B cell (primary cell): ENCODE data around the gene EVI5L. TPM values are rescaled to one million over a fixed set of nuclear protein-coding genes. Genes with fewer than 3 reads are reported as not detected.
A peak's percentile ranks its signal among the peaks of the same experiment; 100 is the strongest.

Source experiments
- ATAC-seq: fragments of 200-7000 bp; cut with Tn5 transposase; one replicate; pipeline ENCODE4 v1.10.0; 2021; ENCODE audit warnings: low read depth, mild to moderate bottlenecking, moderate number of reproducible peaks, moderate library complexity
- CTCF ChIA-PET: fragments of 350-600 bp; sonication (Branson Sonifier 250); formaldehyde crosslinking; loops from one replicate; lab custom pipeline; 2021; ENCODE audit warnings: antibody characterized with exemption, inconsistent platforms; lab: Charles Lee
- POLR2A ChIA-PET: fragments of 350-600 bp; sonication (Branson Sonifier 250); formaldehyde crosslinking; loops from one replicate; lab custom pipeline; 2021; ENCODE audit warnings: antibody characterized with exemption; lab: Charles Lee
- DNase-seq: peaks from one replicate; pipeline ENCODE4 v3.0.0; 2013
- H2AFZ ChIP-seq: 2 replicates; pipeline ENCODE4 v1.6.1; 2012; ENCODE audit warnings: mild to moderate bottlenecking, low read depth, low read length; ENCODE audit not compliant: insufficient read depth, poor library complexity, severe bottlenecking
- H3K27ac ChIP-seq, 2 donors: 1 replicate in 1 of 2; 2 replicates in 1 of 2; pipeline ENCODE4 v1.5.1; 2012 to 2013; ENCODE audit warnings: low read length in 2 of 2, mild to moderate bottlenecking in 2 of 2, moderate library complexity in 1 of 2
- H3K27me3 ChIP-seq, 4 experiments: fragments of 200-600 bp in 1 of 4; sonication (generic) in 1 of 4; replicated peaks in 1 of 4; 1 replicate in 2 of 4; 2 replicates in 2 of 4; pipeline versions ENCODE4 v1.6.1 to v1.7.0; 2013 to 2016; ENCODE audit warnings: low read length in 3 of 4, mild to moderate bottlenecking in 2 of 4, mixed read lengths in 1 of 4, moderate library complexity in 1 of 4; ENCODE audit not compliant: insufficient read depth in 4 of 4, control insufficient read depth in 3 of 4; ENCODE audit errors: control extremely low read depth in 1 of 4
- H3K36me3 ChIP-seq, 2 experiments: replicated peaks in 1 of 2; 1 replicate in 1 of 2; 2 replicates in 1 of 2; pipeline versions ENCODE4 v1.6.1 to v1.7.1; 2013; ENCODE audit warnings: low read length in 1 of 2; ENCODE audit not compliant: insufficient read depth in 2 of 2, control insufficient read depth in 1 of 2; ENCODE audit errors: control extremely low read depth in 1 of 2, extremely low read depth in 1 of 2
- H3K4me1 ChIP-seq, 2 donors: fragments of 200-600 bp in 1 of 2; sonication (generic) in 1 of 2; 1 replicate in 1 of 2; 2 replicates in 1 of 2; pipeline versions ENCODE4 v1.5.1 to v1.6.1; 2013 to 2017; ENCODE audit warnings: low read length in 2 of 2; ENCODE audit not compliant: control insufficient read depth in 2 of 2, insufficient read depth in 2 of 2
- H3K4me2 ChIP-seq: replicated peaks from 2 replicates; pipeline ENCODE3; 2012; ENCODE audit warnings: mild to moderate bottlenecking, low read depth, low read length; ENCODE audit not compliant: poor library complexity, severe bottlenecking
- H3K4me3 ChIP-seq, 5 experiments: fragments of 200-600 bp in 1 of 5; sonication (generic) in 1 of 5; 1 replicate in 3 of 5; 2 replicates in 2 of 5; pipeline versions ENCODE4 v1.5.1 to v1.7.0; 2011 to 2016; ENCODE audit warnings: low read length in 4 of 5, mild to moderate bottlenecking in 4 of 5, low read depth in 2 of 5, control low read depth in 1 of 5, moderate library complexity in 1 of 5; ENCODE audit not compliant: insufficient read depth in 1 of 5; ENCODE audit errors: control extremely low read depth in 1 of 5, extremely low read depth in 1 of 5
- H3K79me2 ChIP-seq: fragments of 200-600 bp; sonication (generic); one replicate; pipeline ENCODE4 v1.6.0; 2016; ENCODE audit warnings: low read length; ENCODE audit not compliant: control insufficient read depth, insufficient read depth
- H3K9ac ChIP-seq: fragments of 200-600 bp; sonication (generic); 2 replicates; pipeline ENCODE4 v1.6.1; 2017; ENCODE audit warnings: mild to moderate bottlenecking, low read length, moderate library complexity
- H3K9me3 ChIP-seq, 3 donors: one replicate each; pipeline versions ENCODE4 v1.6.1 to v1.7.1; 2013; ENCODE audit warnings: low read length in 2 of 3; ENCODE audit not compliant: control insufficient read depth in 2 of 3, insufficient read depth in 1 of 3; ENCODE audit errors: control extremely low read depth in 1 of 3
- H4K20me1 ChIP-seq: 2 replicates; pipeline ENCODE4 v1.6.0; 2012; ENCODE audit warnings: mild to moderate bottlenecking, low read length; ENCODE audit not compliant: insufficient read depth, control insufficient read depth, poor library complexity, severe bottlenecking
- H3K27ac Mint-ChIP-seq: one replicate; pipeline ENCODE4 v1.8.0; 2021; ENCODE audit warnings: mixed read lengths
- H3K27me3 Mint-ChIP-seq: one replicate; pipeline ENCODE4 v1.8.0; 2021; ENCODE audit warnings: mixed read lengths
- H3K4me1 Mint-ChIP-seq: one replicate; pipeline ENCODE4 v1.8.0; 2021; ENCODE audit warnings: mixed read lengths
- H3K4me3 Mint-ChIP-seq: one replicate; pipeline ENCODE4 v1.8.0; 2021; ENCODE audit warnings: mixed read lengths
- H3K9me3 Mint-ChIP-seq: one replicate; pipeline ENCODE4 v1.8.0; 2022; ENCODE audit warnings: mixed read lengths; ENCODE audit not compliant: insufficient read depth
- CTCF ChIP-seq: fragments of 200-600 bp; IDR thresholded peaks from one replicate; pipeline ENCODE4 v1.8.0; 2022; ENCODE audit warnings: antibody characterized with exemption, mild to moderate bottlenecking
- EZH2 ChIP-seq: IDR thresholded peaks from 2 replicates; pipeline ENCODE4 v1.6.1; 2012; ENCODE audit warnings: borderline replicate concordance, low read depth, mild to moderate bottlenecking, moderate library complexity, low read length; ENCODE audit not compliant: insufficient read depth, poor library complexity, severe bottlenecking
- WGBS: methylation state at CpG from one replicate; pipeline ENCODE4 v1.1.5; 2013; ENCODE audit warnings: missing lambda C conversion rate; ENCODE audit not compliant: insufficient coverage; 5-methylcytosine and 5-hydroxymethylcytosine counted together
- intact Hi-C: fragments of 100-400 bp; cut with micrococcal nuclease; formaldehyde crosslinking; loops from one replicate; pipeline ENCODE4 v1.10.0; 2022
- polyA plus RNA-seq: library from polyadenylated mRNA; depleted of rRNA; stranded (reverse); fragments of >200 nt; gene quantifications from 2 replicates; pipeline ENCODE4 v1.2.3, GENCODE V29; 2012
- total RNA-seq, 2 donors: library from RNA; stranded (reverse); fragments of 120-200 nt in 1 of 2; gene quantifications; 1 replicate in 1 of 2; 2 replicates in 1 of 2; pipeline versions ENCODE4 v1.2.3 to v1.2.4, GENCODE V29; 2013 to 2022

Gene EVI5L
- total and polyA plus RNA-seq, 2 donors (not counting 1 experiment from before 2014, with no cell fraction given): 7.9 to 11.8 TPM

GRCh38 chr19:7819337-7819736, 10.7 kb upstream of the EVI5L start:
- TF ChIP-seq CTCF (no peak), EZH2 (no peak)
- ChIA-PET CTCF (interaction anchor here (0.9 to 1.6 kb wide), 10 partner anchors 9 to 489 kb away, joined by 3 to 6 read pairs (median 4); partner anchors contain the start of gene TRAPPC5), POLR2A (no interaction called here)
- ATAC-seq: peak; percentile 12
- no peaks in the 10 kb centered on the region for H3K9me3 Mint-ChIP-seq
- H3K36me3 ChIP-seq: no peaks in the 10 kb centered on the region
- WGBS: no CpG with 5 or more reads among the region's 2 CpGs
- H3K27me3 Mint-ChIP-seq: peaks cover 24% of the 10 kb centered on the region
- no peak overlapping the region for H3K27ac ChIP-seq
- H3K4me3 Mint-ChIP-seq: no peak overlapping the region
- H3K4me1 Mint-ChIP-seq: peaks cover 26% of the 10 kb centered on the region
- no peak overlapping the region for H2AFZ ChIP-seq
- H3K79me2 ChIP-seq: no peaks in the 10 kb centered on the region
- peaks cover 11 to 16% of the 10 kb centered on the region in 2 donors for H3K4me1 ChIP-seq
- H3K27ac Mint-ChIP-seq: peak overlapping the region; percentile 12
- H3K9ac ChIP-seq: no peak overlapping the region
- peaks cover 0 to 21% (median 11%) of the 10 kb centered on the region in 4 experiments for H3K27me3 ChIP-seq
- H3K9me3 ChIP-seq: peaks cover 0 to 9% (median 9%) of the 10 kb centered on the region in 3 donors
- intact Hi-C loops: no loop called here
- H3K4me3 ChIP-seq: no peak overlapping the region
- no peaks in the 10 kb centered on the region for H4K20me1 ChIP-seq
- peak; percentile 32 for DNase-seq
- no peak overlapping the region for H3K4me2 ChIP-seq

DNA sequence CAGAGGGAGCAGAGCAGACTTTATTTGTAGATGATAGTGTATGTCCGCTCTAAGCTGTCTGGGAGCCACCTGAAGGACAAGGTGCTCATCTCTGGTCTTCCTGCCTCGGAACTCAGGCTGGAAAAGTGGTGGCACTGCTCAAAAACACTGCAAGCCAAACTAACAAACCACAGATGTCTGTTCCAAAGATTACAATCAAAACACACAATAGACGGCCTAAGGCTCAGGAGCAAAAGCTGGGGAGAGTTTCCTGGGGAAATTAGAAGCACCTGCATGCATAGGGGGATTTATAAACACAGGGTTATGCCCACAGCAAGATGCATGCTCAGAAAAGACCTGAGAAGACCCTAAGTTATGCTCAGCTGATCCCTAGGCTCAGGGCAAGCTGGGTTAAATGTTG, 9.4 kb upstream of the EVI5L start:
- Mint-ChIP-seq H3K9me3 (no peaks in the 10 kb centered on the region), H3K4me3 (no peak overlapping the region), H3K27ac (no peak overlapping the region), H3K4me1 (peaks cover 16% of the 10 kb centered on the region), H3K27me3 (peaks cover 24% of the 10 kb centered on the region)
- no peak overlapping the region for H3K27ac ChIP-seq
- TF ChIP-seq CTCF (no peak), EZH2 (no peak)
- intact Hi-C loops: no loop called here
- no peaks in the 10 kb centered on the region for H3K79me2 ChIP-seq
- H3K4me3 ChIP-seq: no peak overlapping the region
- no peak overlapping the region for H3K9ac ChIP-seq
- 60% methylated on average over 1 of the region's 3 CpGs for WGBS
- DNase-seq (no peak), ATAC-seq (no peak)
- POLR2A ChIA-PET: no interaction called here
- H3K27me3 ChIP-seq: peaks cover 0 to 21% (median 11%) of the 10 kb centered on the region in 4 experiments
- CTCF ChIA-PET: interaction anchor here (0.5 to 1.6 kb wide), 5 partner anchors 19 to 252 kb away, joined by 3 to 4 read pairs (median 3); partner anchors contain the start of gene TRAPPC5
- no peak overlapping the region for H3K4me2 ChIP-seq
- no peak overlapping the region for H2AFZ ChIP-seq
- H3K4me1 ChIP-seq: peaks cover 4% of the 10 kb centered on the region in 2 donors
- no peaks in the 10 kb centered on the region for H4K20me1 ChIP-seq
- peaks cover 0 to 9% (median 7%) of the 10 kb centered on the region in 3 donors for H3K9me3 ChIP-seq
- no peaks in the 10 kb centered on the region for H3K36me3 ChIP-seq
